Kasumi-1 (cell line): ENCODE results near the gene SFMBT1.

Source experiments
- DNase-seq, 2 experiments: peaks; one replicate each; lab custom pipeline; 2025; lab: John Stamatoyannopoulos, UW

Gene SFMBT1

GRCh38 chr3:52998771-52999513 is 46.9 kb downstream of the SFMBT1 start:
- no peak for DNase-seq

GRCh38 chr3:52990637-52991036 is 55.2 kb downstream of the SFMBT1 start:
- DNase-seq = no peak

DNA sequence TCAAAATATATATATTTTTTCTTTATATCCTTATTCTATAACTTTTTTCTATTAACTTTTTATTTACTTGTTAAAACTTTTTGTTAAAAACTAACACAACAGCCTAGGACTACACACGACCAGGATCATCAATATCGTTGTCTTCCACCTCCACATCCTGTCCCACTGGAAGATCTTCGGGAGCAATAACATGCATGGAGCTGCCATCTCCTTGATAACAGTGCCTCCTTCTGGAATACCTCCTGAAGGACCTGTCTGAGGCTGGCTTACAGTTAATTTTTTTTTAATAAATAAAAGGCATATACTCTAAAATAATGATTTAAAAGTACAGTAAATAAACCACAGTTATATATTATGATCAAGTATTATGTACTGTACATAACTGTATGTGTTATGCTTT is 58.9 kb downstream of the SFMBT1 start:
- no peak for DNase-seq

DNA sequence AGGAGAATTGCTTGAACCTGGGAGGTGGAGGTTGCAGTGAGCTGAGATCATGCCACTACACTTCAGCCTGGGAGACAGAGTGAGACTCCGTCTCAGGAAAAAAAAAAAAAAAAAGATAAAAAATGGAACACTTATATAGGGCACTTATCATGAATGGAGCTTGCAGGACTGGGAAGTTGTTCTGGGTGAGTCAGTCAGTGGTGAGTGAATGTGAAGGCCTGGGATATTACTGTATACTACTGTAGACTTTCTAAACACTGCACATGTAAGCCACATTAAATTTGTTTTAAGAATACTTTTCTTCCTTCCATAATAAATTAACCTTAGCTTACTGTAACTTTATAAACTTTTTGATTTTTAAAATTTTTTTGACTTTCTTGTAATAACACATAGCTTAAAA is 59.8 kb downstream of the SFMBT1 start:
- no peak for DNase-seq

- peak in 1 of 2 experiments; percentile 60 for DNase-seq
Measured at GRCh38 chr3:52983828-52984227, 62.0 kb downstream of the SFMBT1 start.

GRCh38 chr3:52983336-52983807 is 62.5 kb downstream of the SFMBT1 start:
- peak; percentile 91 to 93 for DNase-seq

- no peak for DNase-seq
Measured at GRCh38 chr3:52982839-52983238, 63.0 kb downstream of the SFMBT1 start.

DNA sequence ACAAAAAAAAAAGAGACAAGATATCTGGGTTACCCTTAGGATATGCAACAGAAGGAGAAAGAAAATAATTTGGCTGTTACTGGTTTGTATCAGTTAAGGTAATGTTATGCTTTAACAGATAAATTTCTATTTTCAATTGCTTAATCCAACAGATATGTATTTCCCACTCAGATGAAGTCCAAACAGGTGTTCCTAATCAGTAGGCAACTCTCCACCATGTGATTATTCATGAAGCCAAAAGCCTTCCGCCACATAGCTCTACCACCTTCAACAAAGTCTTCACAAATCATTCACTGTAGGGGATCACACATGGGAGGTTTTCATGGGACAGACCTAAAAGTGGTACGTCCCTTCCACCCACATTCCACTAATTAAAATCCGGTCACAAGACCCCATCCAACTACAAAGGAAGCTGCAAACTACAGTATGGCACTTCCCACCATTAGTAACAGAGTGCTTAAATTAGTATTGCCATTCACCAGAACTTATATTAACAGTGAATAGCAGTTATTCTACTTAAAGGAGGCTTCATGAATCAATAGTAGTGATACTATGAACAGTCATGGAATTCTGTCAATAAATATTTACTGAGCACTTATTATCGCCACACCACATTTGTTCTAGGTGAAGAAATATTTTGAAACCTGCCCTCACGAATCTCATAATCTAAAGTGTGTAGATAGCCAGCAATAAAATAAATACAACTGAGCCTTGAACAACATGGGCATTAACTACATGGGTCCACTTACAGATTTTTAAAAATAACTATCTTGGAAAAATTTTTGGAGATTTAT is 66.5 kb downstream of the SFMBT1 start:
- DNase-seq = no peak

DNA sequence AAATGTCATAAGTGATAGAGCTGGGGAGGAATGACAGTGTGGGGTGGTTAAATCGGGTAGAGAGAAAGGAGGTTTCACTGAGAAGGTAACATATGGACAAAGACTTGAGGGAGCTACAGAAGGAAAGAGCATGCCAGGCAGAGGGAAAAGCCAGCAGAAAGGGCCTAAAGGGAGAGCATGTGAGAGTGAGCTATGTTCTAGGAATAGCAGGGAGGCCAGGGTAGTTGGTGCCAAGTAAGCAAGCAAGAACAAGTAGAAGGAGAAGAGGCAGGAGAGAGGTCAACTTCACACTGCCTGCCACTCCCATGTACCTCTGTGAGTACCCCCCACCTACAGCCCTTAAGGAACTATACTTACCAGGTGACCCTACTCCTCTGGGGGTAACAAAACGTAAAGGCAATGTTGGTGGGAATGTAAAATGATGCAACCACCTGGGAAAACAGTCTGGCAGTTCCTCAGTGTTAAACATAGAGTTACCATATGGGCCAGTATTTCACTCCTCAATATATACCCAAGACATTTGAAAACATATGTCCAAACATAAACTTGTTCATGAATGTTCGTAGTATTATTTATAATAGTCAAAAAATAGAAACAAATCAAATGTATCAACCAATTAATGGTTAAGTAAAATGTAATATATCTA is 67.6 kb downstream of the SFMBT1 start:
- no peak for DNase-seq

GRCh38 chr3:52973806-52974205 is 72.1 kb downstream of the SFMBT1 start:
- DNase-seq = no peak

DNA sequence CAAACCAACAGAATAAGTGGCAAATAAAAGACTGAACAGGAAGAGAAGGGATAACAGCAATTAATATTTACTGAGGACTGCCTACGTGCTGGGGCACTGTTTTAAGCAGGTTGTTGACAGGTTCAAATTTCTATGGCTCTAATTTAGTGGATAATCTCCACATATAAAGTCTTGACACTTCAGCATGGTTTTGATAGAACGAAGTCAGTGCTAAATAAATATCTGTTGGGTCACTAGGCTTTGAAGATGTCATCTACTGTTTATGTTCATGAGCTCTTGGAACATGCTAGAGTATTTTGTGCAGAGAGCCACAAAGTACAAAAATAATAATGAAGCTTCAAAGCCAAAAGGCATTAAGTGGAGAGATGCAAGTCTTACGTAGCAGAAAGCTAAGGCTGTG is 74.0 kb downstream of the SFMBT1 start:
- no peak for DNase-seq

GRCh38 chr3:52967398-52967797 is 78.5 kb downstream of the SFMBT1 start:
- DNase-seq = no peak

DNA sequence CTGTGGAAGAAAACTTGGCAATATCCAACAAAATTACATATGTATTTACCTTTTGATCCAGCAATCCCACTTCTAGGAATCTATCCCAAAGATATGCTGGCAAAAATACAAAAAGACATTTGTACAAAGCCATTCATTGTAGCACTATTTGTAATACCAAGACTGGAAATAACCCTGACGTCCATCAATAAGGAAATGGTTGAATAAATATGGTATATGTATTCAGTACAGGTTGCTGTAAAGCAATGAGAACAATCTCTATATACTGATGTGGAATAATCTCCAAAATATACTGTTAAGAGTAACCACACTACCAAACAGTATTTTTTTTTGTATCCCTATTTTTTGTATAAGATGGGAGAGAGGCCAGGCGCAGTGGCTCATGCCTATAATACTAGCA is 83.7 kb downstream of the SFMBT1 start:
- DNase-seq = no peak

- DNase-seq = peak in 1 of 2 experiments; percentile 16
Measured at GRCh38 chr3:52959773-52960172, 86.1 kb downstream of the SFMBT1 start.

DNA sequence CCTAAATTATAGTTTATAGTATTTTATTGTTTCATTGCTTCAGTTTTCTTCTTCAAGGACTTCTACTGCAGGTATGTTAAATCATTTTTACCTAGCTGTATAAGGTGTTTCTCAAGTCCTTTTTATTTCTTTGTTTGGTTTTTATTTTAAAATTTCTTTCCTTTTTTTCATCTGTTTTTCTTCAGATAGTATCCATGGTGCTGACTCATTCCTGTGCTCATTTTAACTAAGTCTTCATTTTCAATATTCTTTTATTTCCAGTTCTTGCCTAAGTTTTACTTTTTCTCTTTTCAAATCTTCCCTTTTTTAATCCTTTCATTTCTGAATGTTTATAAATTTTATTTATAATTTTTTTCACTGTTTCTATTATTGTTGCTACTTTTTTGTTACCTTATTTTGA is 106.3 kb downstream of the SFMBT1 start:
- no peak for DNase-seq

DNA sequence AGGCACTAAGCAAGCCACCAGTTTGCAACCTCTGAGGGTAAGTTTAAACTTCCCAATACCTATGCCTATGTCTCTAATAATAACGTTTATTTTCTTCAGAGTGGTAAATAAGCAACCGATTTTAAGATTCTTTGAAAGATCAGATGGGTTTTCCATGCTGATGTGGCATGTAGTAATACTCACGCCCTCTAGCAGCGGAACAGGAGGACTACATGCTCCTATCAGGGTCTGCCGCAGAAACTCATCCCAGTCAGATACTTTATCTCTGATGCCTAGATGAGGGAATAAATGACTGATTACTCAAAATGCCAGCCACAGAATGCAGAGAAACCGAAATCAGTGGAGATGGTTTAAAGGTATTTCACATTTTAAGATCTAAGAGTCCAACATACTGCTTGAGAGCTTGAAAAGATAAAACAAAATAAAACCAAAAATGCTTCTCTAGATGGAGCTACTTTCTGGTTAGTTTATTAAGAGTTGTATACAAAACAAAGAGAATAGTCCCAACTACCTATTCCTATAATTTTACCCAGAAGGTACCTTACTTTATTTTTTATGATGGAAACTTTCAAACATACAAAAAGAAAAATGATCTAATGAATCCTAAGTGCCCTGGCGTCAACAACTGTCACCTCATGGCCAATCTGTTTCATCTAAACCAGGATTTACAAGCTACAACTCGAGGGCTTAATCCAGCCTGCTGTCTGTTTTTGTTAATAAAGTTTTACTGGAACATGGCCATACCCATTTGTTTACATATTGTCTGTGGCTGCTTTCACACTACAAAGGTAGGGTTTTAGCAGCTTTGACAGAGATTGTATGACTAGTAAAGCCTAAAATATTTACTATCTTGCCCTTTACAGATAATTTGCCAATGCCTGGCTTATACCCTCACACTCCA is 111.0 kb downstream of the SFMBT1 start:
- DNase-seq = peak; percentile 81 to 84

DNA sequence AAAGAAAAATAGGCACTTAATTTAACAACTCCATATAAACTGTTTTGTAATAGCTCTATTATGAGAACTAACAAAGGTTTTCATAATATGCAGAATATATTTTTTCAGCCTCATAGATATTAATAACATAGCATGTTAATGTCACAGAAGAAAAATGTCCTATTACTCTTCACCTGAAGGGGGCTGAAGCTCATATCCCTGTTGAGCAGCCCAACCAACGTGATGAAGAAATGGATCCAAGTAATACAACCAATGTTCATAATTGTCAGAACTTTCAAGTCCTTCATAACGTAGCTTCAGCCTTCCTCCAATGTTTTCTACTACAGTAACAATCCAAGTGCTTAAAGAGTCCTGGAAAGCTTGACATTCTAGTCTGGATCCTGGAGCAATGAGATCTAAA is 114.0 kb downstream of the SFMBT1 start:
- DNase-seq = peak in 1 of 2 experiments; percentile 6

DNA sequence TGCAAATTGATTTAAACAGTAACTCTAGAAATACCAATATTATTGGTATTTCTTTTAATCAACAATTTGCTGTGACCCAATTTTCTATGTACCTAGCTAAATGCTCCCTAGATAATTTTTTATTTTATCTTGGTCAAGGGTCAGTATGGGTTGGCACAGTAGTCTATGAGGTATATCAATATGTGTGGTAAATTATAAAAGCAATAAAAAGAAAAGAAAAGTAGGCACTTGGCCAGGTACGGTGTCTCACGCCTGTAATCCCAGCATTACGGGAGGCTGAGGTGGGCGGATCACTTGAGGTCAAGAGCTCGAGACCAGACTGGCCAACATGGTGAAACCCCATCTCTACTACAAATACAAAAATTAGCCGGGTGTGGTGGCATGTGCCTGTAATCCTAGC is 114.5 kb downstream of the SFMBT1 start:
- no peak for DNase-seq

DNA sequence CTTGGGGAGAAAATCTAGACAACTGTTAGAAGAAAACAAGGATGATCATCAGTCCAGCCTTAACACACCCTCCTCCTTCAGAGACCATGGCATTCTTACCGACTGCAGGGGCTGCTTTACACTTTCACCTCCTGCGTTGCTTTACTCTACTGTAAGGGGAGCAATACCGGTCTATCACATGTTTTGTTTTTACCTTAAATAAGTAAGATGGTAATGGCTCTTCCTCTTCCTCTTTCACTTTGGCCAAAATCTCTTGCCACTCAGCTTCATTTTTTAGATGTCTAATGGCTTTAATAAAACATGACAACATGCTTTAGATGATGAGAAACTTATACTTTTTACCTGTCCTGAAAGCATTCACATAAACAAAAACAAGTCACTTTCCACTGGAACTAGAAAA is 115.1 kb downstream of the SFMBT1 start:
- DNase-seq = no peak

DNA sequence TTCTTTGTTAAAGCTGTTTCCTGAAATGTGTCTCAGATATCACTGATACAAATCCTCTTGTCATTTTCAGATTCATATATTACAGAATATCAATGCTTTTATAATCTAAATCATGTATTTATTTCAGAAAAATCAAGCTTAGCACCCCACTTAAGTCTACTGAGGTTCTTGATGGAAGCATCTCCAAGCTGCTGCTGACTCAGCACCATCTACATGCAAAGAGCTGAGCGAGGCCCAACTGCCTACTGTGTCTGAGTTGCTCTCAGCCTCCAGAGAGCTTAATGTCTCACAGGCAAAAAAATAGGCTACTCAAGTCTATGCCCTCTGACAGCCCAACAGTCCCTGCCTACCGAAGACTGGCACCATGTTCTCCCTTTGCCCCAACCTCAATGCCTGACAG is 119.3 kb downstream of the SFMBT1 start:
- DNase-seq = no peak

GRCh38 chr3:52925405-52926313 is 120.2 kb downstream of the SFMBT1 start:
- peak; percentile 31 to 44 for DNase-seq
